CD4-positive, CD25-positive, alpha-beta regulatory T cell (primary cell): ENCODE results near the gene NCK2. TPM values are rescaled to one million over a fixed set of nuclear protein-coding genes. Genes with fewer than 3 reads are reported as not detected.

Source experiments
- ATAC-seq, 2 donors: fragments of 150-1000 bp; cut with Tn5 transposase; one replicate each; pipeline ENCODE4 v1.10.0; 2021; ENCODE audit warnings: low read depth in 2 of 2, moderate number of reproducible peaks in 2 of 2, moderate library complexity in 1 of 2
- DNase-seq, 3 donors: peaks; one replicate each; pipeline versions ENCODE4 v3.0.0 to v3.0.0-alpha.2; 2012 to 2022; ENCODE audit warnings: mixed read lengths in 1 of 3
- H3K27ac ChIP-seq: one replicate; pipeline ENCODE4 v1.7.0; 2013; ENCODE audit warnings: mild to moderate bottlenecking, low read length; ENCODE audit not compliant: insufficient read depth, poor library complexity, severe bottlenecking
- H3K27me3 ChIP-seq: one replicate; pipeline ENCODE4 v1.7.0; 2013; ENCODE audit warnings: low read length; ENCODE audit not compliant: control insufficient read depth, insufficient read depth
- H3K36me3 ChIP-seq: one replicate; pipeline ENCODE4 v1.7.0; 2013; ENCODE audit warnings: mild to moderate bottlenecking, low read length, moderate library complexity; ENCODE audit not compliant: control insufficient read depth, insufficient read depth
- H3K4me1 ChIP-seq: 2 replicates; pipeline ENCODE4 v1.7.0; 2013; ENCODE audit warnings: mild to moderate bottlenecking, low read length; ENCODE audit not compliant: insufficient read depth, control insufficient read depth, poor library complexity, severe bottlenecking
- H3K4me3 ChIP-seq: one replicate; pipeline ENCODE4 v1.7.0; 2013; ENCODE audit warnings: low read depth, mild to moderate bottlenecking, low read length, moderate library complexity
- H3K9me3 ChIP-seq, 2 experiments: 1 replicate in 1 of 2; 2 replicates in 1 of 2; pipeline ENCODE4 v1.7.0; 2013; ENCODE audit warnings: low read length in 2 of 2, mild to moderate bottlenecking in 1 of 2, moderate library complexity in 1 of 2; ENCODE audit not compliant: control insufficient read depth in 2 of 2
- H3K27ac Mint-ChIP-seq, 3 donors: one replicate each; pipeline ENCODE4 v1.8.0; 2020 to 2022; ENCODE audit warnings: mild to moderate bottlenecking in 3 of 3, mixed read lengths in 3 of 3, moderate library complexity in 2 of 3
- H3K27me3 Mint-ChIP-seq: one replicate; pipeline ENCODE4 v1.8.0; 2022; ENCODE audit warnings: mild to moderate bottlenecking, mixed read lengths
- H3K36me3 Mint-ChIP-seq: one replicate; pipeline ENCODE4 v1.8.0; 2020; ENCODE audit warnings: mixed read lengths
- H3K4me1 Mint-ChIP-seq, 4 donors: one replicate each; pipeline ENCODE4 v1.8.0; 2020 to 2022; ENCODE audit warnings: mixed read lengths in 4 of 4, mild to moderate bottlenecking in 1 of 4
- H3K4me3 Mint-ChIP-seq, 4 donors: one replicate each; pipeline ENCODE4 v1.8.0; 2020 to 2022; ENCODE audit warnings: mild to moderate bottlenecking in 4 of 4, mixed read lengths in 4 of 4, moderate library complexity in 3 of 4
- H3K9me3 Mint-ChIP-seq, 7 donors: one replicate each; pipeline ENCODE4 v1.8.0; 2020 to 2022; ENCODE audit warnings: mixed read lengths in 7 of 7, mild to moderate bottlenecking in 3 of 7, moderate library complexity in 2 of 7
- polyA plus RNA-seq, 4 donors: library from polyadenylated mRNA; unstranded; fragments of 300-500 nt; fragmentation: Illumina TruSeq; gene quantifications; one replicate each; pipeline ENCODE4 v1.2.3, GENCODE V29; 2021
- total RNA-seq: library from RNA; stranded (reverse); gene quantifications from one replicate; pipeline ENCODE4 v1.2.3, GENCODE V29; 2022

NCK2 gene
- total and polyA plus RNA-seq, 5 donors from 2014 or later: 44.8 to 167 (median 60.5) TPM

DNA sequence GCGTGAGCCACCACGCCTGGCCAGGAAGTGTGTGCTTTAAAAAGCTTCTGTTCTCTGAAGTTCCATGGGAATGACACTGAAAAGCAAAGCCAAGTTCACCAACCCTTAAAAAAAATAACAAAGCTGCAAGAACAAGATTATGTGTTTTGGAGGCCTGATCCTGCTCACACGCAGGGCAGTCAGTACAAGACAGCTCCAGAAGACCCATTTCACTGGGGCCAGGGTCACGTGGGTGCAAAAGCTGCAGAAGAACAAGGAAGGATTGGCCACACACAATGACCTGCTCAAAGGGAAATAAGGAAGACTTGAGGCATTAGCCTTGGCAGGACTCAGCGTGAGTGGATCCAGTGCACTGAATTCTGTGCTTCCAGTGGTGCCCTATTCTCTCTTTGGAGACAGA, 187.9 kb downstream of the NCK2 start:
- H3K27ac Mint-ChIP-seq: peak overlapping the region in 2 of 3 donors; percentile 43 to 81
- Histone ChIP-seq H3K4me1 (peaks cover 55% of the 10 kb centered on the region), H3K9me3 (no peaks in the 10 kb centered on the region), H3K27me3 (no peaks in the 10 kb centered on the region), H3K27ac (no peak overlapping the region), H3K36me3 (no peaks in the 10 kb centered on the region), H3K4me3 (no peak overlapping the region)
- peak overlapping the region in 1 of 4 donors; percentile 38 for H3K4me3 Mint-ChIP-seq
- DNase-seq: no peak
- no peaks in the 10 kb centered on the region for H3K36me3 Mint-ChIP-seq
- peaks cover 0 to 4% (median 0%) of the 10 kb centered on the region in 7 donors for H3K9me3 Mint-ChIP-seq
- no peaks in the 10 kb centered on the region for H3K27me3 Mint-ChIP-seq
- peaks cover 12 to 46% (median 32%) of the 10 kb centered on the region in 4 donors for H3K4me1 Mint-ChIP-seq
- ATAC-seq: no peak

DNA sequence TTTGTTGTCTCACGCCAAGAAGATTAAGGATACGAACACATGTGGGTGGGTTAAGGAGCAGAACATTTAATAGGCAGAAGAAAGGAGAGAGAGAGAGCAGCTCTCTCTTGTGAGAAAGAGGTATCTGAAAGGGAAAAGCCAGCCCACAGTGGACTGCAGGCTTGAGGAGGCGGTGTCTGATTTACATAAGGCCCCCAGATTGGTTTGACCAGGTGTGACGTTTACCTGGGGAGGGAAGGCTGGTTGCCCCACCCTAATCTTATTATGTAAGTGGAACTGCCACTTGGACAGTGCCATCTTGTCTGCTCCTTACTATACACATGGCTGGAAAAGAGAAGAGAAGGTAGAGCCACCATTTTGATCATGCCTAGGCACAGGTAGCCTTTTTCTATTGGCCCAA, 189.2 kb downstream of the NCK2 start:
- Mint-ChIP-seq H3K9me3 (peaks cover 0 to 6% (median 0%) of the 10 kb centered on the region in 7 donors), H3K4me1 (peaks cover 12 to 35% (median 21%) of the 10 kb centered on the region in 4 donors), H3K36me3 (peaks cover 3% of the 10 kb centered on the region), H3K27me3 (no peaks in the 10 kb centered on the region), H3K4me3 (peak overlapping the region in 1 of 4 donors; percentile 64), H3K27ac (peak overlapping the region in 1 of 3 donors; percentile 91)
- H3K4me1 ChIP-seq: peaks cover 42% of the 10 kb centered on the region
- ATAC-seq (no peak), DNase-seq (no peak)
- no peaks in the 10 kb centered on the region for H3K36me3 ChIP-seq
- H3K27ac ChIP-seq: peak overlapping the region; percentile 72
- H3K27me3 ChIP-seq: no peaks in the 10 kb centered on the region
- no peaks in the 10 kb centered on the region for H3K9me3 ChIP-seq
- H3K4me3 ChIP-seq: peak overlapping the region; percentile 61

DNA sequence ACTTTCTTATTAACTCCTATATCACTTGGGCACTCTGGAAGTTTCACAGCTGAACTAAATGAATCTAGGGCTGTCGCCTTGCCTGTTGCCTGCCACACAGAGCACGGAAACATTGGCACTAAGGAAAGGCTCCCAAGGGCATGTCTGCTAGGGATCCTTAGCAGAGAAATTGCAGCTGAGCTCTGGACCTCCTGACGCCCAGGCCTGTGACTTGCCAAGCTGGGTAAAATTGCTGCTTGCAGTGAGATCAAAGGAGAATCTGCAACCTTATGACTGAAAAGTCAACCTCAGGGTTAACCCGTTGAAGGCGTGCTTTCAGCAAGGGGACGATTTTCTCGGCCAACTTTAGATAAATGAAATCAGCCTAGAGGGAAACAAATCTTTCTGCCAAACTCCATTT, 189.8 kb downstream of the NCK2 start:
- H3K9me3 Mint-ChIP-seq: peaks cover 0 to 7% (median 2%) of the 10 kb centered on the region in 7 donors
- peak overlapping the region in 1 of 3 donors; percentile 91 for H3K27ac Mint-ChIP-seq
- H3K4me1 Mint-ChIP-seq: peaks cover 9 to 33% (median 16%) of the 10 kb centered on the region in 4 donors
- no peak overlapping the region for H3K4me3 Mint-ChIP-seq
- H3K36me3 Mint-ChIP-seq: peaks cover 5% of the 10 kb centered on the region
- peak in 2 of 3 donors; percentile 65 to 71 for DNase-seq
- ATAC-seq: peak; percentile 56 to 62
- Histone ChIP-seq H3K4me1 (peaks cover 36% of the 10 kb centered on the region), H3K4me3 (peak overlapping the region; percentile 61), H3K27ac (peak overlapping the region; percentile 72), H3K27me3 (no peaks in the 10 kb centered on the region), H3K9me3 (no peaks in the 10 kb centered on the region), H3K36me3 (no peaks in the 10 kb centered on the region)
- no peaks in the 10 kb centered on the region for H3K27me3 Mint-ChIP-seq

DNA sequence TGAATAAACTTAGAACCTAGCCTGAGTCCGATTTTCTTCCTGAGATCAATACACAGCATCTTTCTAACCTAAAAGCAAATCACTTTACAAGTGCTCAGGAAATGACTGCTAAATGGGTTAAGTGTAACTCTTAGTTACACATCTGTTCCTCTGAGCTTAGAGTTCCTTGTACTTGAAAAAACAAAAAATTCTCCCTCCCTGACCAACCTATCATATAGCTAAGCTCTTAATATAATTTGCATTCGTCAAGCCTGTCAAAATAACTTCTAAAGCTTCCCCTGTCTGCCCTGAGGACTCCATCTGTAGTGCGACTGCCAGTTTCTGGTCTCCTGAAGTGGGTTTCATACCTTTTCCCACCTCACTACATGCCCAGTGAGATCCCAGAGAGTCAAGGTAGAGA, 190.4 kb downstream of the NCK2 start:
- peaks cover 6% of the 10 kb centered on the region for H3K36me3 Mint-ChIP-seq
- H3K9me3 Mint-ChIP-seq: peaks cover 0 to 10% (median 2%) of the 10 kb centered on the region in 7 donors
- no peak overlapping the region for H3K27ac Mint-ChIP-seq
- Histone ChIP-seq H3K9me3 (no peaks in the 10 kb centered on the region), H3K27ac (peak overlapping the region; percentile 72), H3K27me3 (no peaks in the 10 kb centered on the region), H3K36me3 (no peaks in the 10 kb centered on the region), H3K4me3 (peak overlapping the region; percentile 61), H3K4me1 (peaks cover 30% of the 10 kb centered on the region)
- ATAC-seq (peak; percentile 81 to 84), DNase-seq (peak in 2 of 3 donors; percentile 66 to 67)
- H3K27me3 Mint-ChIP-seq: no peaks in the 10 kb centered on the region
- peaks cover 6 to 29% (median 10%) of the 10 kb centered on the region in 4 donors for H3K4me1 Mint-ChIP-seq
- no peak overlapping the region for H3K4me3 Mint-ChIP-seq

DNA sequence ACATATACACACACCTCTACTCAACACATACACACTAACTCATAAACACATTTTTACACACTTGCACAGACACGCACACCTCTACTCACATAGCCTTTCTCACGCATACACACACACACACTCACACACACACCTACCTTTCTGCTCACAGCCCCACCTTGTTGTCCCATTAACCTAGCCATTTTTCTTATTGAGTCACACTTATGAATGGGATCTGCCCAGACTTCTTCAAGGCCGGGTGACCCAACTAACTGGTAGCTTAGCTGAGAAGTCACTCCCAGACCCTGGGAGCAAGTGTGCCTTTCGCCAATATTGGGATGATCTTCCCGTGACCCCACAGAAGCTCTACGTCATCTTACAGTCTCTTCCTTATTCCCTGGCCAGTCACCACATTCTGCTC, 192.2 kb downstream of the NCK2 start:
- DNase-seq (no peak), ATAC-seq (no peak)
- Mint-ChIP-seq H3K27ac (no peak overlapping the region), H3K9me3 (peaks cover 0 to 11% (median 2%) of the 10 kb centered on the region in 7 donors), H3K4me3 (no peak overlapping the region), H3K4me1 (peaks cover 0 to 23% (median 5%) of the 10 kb centered on the region in 4 donors), H3K27me3 (no peaks in the 10 kb centered on the region), H3K36me3 (peaks cover 6% of the 10 kb centered on the region)
- no peaks in the 10 kb centered on the region for H3K36me3 ChIP-seq
- H3K27me3 ChIP-seq: no peaks in the 10 kb centered on the region
- no peak overlapping the region for H3K4me3 ChIP-seq
- no peak overlapping the region for H3K27ac ChIP-seq
- no peaks in the 10 kb centered on the region for H3K9me3 ChIP-seq
- peaks cover 25% of the 10 kb centered on the region for H3K4me1 ChIP-seq

DNA sequence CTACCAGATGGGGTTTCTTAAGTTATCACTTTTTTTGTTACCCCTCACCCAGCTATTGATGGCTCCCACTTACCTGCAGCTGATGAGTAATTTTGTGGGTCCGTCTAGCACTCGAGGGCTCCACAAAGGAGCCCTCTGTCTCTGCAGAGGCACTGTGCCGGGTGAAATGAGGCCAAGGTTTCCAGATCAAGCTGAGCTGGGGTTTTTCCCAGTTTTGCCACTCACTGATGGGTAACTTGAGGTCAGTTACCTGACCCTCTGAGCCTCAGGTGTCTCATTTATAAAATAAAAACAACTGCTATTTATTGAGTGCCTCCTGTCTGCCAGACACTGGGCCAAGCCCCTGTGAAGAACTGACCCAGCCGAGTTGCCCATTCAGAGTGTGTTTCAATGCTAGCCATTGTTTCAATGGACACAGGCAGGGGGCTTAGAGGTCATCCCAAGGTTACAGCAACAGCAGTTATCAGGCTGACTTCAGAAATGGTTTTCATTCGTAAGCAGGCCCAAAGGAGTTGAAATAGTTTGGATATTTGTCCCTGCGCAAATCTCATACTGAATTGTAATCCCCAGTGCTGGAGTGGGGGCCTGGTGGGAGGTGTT, 192.9 kb downstream of the NCK2 start:
- Mint-ChIP-seq H3K36me3 (peaks cover 6% of the 10 kb centered on the region), H3K4me3 (no peak overlapping the region), H3K27me3 (no peaks in the 10 kb centered on the region), H3K27ac (peak overlapping the region in 1 of 3 donors; percentile 20), H3K9me3 (peaks cover 0 to 11% (median 2%) of the 10 kb centered on the region in 7 donors), H3K4me1 (peaks cover 0 to 23% (median 7%) of the 10 kb centered on the region in 4 donors)
- Histone ChIP-seq H3K4me3 (no peak overlapping the region), H3K27ac (no peak overlapping the region), H3K36me3 (no peaks in the 10 kb centered on the region), H3K27me3 (no peaks in the 10 kb centered on the region), H3K4me1 (peaks cover 25% of the 10 kb centered on the region), H3K9me3 (no peaks in the 10 kb centered on the region)
- ATAC-seq (no peak), DNase-seq (no peak)
